ENCODE results near the gene NHEJ1.

DNA sequence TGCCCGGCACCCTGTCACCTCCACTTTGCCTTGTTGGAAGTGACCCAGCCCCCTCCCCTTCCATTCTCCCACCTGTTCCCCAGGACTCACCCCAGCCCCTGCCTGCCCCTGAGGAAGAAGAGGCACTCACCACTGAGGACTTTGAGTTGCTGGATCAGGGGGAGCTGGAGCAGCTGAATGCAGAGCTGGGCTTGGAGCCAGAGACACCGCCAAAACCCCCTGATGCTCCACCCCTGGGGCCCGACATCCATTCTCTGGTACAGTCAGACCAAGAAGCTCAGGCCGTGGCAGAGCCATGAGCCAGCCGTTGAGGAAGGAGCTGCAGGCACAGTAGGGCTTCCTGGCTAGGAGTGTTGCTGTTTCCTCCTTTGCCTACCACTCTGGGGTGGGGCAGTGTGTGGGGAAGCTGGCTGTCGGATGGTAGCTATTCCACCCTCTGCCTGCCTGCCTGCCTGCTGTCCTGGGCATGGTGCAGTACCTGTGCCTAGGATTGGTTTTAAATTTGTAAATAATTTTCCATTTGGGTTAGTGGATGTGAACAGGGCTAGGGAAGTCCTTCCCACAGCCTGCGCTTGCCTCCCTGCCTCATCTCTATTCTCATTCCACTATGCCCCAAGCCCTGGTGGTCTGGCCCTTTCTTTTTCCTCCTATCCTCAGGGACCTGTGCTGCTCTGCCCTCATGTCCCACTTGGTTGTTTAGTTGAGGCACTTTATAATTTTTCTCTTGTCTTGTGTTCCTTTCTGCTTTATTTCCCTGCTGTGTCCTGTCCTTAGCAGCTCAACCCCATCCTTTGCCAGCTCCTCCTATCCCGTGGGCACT lies 21.9 kb upstream of the NHEJ1 start:
- TF ChIP-seq, protein P1, sequence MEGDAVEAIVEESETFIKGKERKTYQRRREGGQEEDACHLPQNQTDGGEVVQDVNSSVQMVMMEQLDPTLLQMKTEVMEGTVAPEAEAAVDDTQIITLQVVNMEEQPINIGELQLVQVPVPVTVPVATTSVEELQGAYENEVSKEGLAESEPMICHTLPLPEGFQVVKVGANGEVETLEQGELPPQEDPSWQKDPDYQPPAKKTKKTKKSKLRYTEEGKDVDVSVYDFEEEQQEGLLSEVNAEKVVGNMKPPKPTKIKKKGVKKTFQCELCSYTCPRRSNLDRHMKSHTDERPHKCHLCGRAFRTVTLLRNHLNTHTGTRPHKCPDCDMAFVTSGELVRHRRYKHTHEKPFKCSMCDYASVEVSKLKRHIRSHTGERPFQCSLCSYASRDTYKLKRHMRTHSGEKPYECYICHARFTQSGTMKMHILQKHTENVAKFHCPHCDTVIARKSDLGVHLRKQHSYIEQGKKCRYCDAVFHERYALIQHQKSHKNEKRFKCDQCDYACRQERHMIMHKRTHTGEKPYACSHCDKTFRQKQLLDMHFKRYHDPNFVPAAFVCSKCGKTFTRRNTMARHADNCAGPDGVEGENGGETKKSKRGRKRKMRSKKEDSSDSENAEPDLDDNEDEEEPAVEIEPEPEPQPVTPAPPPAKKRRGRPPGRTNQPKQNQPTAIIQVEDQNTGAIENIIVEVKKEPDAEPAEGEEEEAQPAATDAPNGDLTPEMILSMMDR (IDR thresholded peaks at IDR 0.05; ENCODE audit: low read depth, low read length, missing input control), result no peak
- TF ChIP-seq RAD21 (IDR thresholded peaks at IDR 0.05), result no peak
- no peak for TF ChIP-seq EGR1 (IDR thresholded peaks at IDR 0.05; ENCODE audit: low read depth in 2 of 2)
- TF ChIP-seq, protein P2, sequence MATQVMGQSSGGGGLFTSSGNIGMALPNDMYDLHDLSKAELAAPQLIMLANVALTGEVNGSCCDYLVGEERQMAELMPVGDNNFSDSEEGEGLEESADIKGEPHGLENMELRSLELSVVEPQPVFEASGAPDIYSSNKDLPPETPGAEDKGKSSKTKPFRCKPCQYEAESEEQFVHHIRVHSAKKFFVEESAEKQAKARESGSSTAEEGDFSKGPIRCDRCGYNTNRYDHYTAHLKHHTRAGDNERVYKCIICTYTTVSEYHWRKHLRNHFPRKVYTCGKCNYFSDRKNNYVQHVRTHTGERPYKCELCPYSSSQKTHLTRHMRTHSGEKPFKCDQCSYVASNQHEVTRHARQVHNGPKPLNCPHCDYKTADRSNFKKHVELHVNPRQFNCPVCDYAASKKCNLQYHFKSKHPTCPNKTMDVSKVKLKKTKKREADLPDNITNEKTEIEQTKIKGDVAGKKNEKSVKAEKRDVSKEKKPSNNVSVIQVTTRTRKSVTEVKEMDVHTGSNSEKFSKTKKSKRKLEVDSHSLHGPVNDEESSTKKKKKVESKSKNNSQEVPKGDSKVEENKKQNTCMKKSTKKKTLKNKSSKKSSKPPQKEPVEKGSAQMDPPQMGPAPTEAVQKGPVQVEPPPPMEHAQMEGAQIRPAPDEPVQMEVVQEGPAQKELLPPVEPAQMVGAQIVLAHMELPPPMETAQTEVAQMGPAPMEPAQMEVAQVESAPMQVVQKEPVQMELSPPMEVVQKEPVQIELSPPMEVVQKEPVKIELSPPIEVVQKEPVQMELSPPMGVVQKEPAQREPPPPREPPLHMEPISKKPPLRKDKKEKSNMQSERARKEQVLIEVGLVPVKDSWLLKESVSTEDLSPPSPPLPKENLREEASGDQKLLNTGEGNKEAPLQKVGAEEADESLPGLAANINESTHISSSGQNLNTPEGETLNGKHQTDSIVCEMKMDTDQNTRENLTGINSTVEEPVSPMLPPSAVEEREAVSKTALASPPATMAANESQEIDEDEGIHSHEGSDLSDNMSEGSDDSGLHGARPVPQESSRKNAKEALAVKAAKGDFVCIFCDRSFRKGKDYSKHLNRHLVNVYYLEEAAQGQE (IDR thresholded peaks at IDR 0.05), result no peak
